ENCODE results near the gene DHFR. TPM values are rescaled to one million over a fixed set of nuclear protein-coding genes. Genes with fewer than 3 reads are reported as not detected.

DHFR gene
- total RNA-seq, 1 experiment from 2014 or later: 13.0 TPM

DNA sequence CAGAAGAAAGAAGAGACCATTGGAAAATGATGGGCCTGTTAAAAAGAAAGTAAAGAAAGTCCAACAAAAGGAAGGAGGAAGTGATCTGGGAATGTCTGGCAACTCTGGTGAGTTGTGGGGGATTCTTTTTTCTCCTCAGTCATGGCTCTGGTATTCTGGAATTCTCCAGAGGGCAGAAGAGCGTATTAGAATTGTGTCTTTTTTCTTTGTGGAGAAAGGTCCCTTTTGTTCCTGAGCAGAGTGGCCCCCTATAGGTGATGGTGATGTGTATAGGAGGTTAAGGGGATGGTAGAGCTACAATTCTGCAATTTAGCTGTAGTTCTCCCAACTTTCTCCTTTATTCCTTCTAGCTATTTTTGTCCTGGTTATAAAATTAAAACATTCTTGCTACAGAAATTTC lies 1.6 kb upstream of the DHFR start:
- peak overlapping the region; percentile 96 for H3K4me3 Mint-ChIP-seq (ENCODE audit: unreplicated experiment)
- TF ChIP-seq, protein P1, sequence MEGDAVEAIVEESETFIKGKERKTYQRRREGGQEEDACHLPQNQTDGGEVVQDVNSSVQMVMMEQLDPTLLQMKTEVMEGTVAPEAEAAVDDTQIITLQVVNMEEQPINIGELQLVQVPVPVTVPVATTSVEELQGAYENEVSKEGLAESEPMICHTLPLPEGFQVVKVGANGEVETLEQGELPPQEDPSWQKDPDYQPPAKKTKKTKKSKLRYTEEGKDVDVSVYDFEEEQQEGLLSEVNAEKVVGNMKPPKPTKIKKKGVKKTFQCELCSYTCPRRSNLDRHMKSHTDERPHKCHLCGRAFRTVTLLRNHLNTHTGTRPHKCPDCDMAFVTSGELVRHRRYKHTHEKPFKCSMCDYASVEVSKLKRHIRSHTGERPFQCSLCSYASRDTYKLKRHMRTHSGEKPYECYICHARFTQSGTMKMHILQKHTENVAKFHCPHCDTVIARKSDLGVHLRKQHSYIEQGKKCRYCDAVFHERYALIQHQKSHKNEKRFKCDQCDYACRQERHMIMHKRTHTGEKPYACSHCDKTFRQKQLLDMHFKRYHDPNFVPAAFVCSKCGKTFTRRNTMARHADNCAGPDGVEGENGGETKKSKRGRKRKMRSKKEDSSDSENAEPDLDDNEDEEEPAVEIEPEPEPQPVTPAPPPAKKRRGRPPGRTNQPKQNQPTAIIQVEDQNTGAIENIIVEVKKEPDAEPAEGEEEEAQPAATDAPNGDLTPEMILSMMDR (IDR thresholded peaks at IDR 0.05; ENCODE audit: unreplicated experiment): no peak
- H3K36me3 Mint-ChIP-seq (ENCODE audit: insufficient read depth, unreplicated experiment): peaks cover 50% of the 10 kb centered on the region
- H3K4me1 Mint-ChIP-seq (ENCODE audit: insufficient read depth, unreplicated experiment): peaks cover 25% of the 10 kb centered on the region
- H3K27ac Mint-ChIP-seq (ENCODE audit: low read depth, unreplicated experiment): no peak overlapping the region
- POLR2A ChIA-PET: interaction anchor here (0.7 to 2.4 kb wide), 7 partner anchors 9 to 247 kb away, joined by 3 to 11 read pairs (median 6); partner anchors contain the start of gene FAM151B
- BruUV-seq (replicated peaks): no TSS peak
- intact Hi-C loops (cut with micrococcal nuclease): loop anchor here (10.0 kb wide), 1 partner anchor 252 kb away; the partner anchor contains the start of gene ZFYVE16
- no peaks in the 10 kb centered on the region for H3K9me3 Mint-ChIP-seq (ENCODE audit: unreplicated experiment)
- CTCF ChIA-PET: interaction anchor here (1.2 to 2.2 kb wide), 4 partner anchors 13 to 204 kb away, joined by 5 to 12 read pairs (median 8); no protein-coding TSS in a partner anchor
- DNase-seq (ENCODE audit: unreplicated experiment): no peak
- no peaks in the 10 kb centered on the region for H3K27me3 Mint-ChIP-seq (ENCODE audit: insufficient read depth, unreplicated experiment)

DNA sequence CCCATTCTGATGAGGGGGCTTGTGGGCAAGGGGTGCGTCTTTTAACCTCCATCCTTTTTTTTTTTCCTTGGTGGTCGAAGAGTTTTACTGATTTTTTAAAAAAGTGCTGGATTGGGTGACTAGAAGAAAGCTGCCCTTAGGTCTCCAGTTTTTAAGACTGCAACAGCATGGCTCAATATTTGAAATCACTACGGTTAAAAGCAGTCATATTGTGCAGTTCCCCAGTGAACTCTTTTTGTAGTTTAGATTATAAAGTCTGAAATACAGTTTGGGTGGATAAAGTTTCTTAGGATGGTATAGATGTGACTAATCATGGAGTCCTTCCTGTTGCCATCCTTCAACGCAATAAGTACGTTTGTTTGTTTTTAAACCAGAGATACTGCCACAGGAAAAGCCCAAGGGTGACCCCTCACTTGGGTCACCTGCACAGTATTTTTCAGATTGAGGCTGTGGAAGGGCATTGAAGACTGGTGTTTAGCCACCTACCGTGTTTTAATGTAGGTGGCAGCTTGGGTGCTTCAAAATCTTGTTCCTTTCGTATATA lies 520 bp upstream of the DHFR start:
- intact Hi-C loops (cut with micrococcal nuclease): loop anchor here (2.0 to 10.0 kb wide), 2 partner anchors 167 to 251 kb away; partner anchors contain the start of genes FAM151B and ZFYVE16
- H3K4me3 Mint-ChIP-seq (ENCODE audit: unreplicated experiment): peak overlapping the region; percentile 96
- TF ChIP-seq, protein P1 (IDR thresholded peaks at IDR 0.05; ENCODE audit: unreplicated experiment): no peak
- CTCF ChIA-PET: interaction anchor here (2.2 kb wide), 2 partner anchors 14 to 17 kb away, joined by 10 to 12 read pairs; no protein-coding TSS in a partner anchor
- peak; percentile 6 for DNase-seq (ENCODE audit: unreplicated experiment)
- no peaks in the 10 kb centered on the region for H3K9me3 Mint-ChIP-seq (ENCODE audit: unreplicated experiment)
- peak overlapping the region; percentile 81 for H3K27ac Mint-ChIP-seq (ENCODE audit: low read depth, unreplicated experiment)
- TSS peak; percentile 89 for BruUV-seq (replicated peaks)
- no peaks in the 10 kb centered on the region for H3K27me3 Mint-ChIP-seq (ENCODE audit: insufficient read depth, unreplicated experiment)
- peaks cover 25% of the 10 kb centered on the region for H3K4me1 Mint-ChIP-seq (ENCODE audit: insufficient read depth, unreplicated experiment)
- peaks cover 39% of the 10 kb centered on the region for H3K36me3 Mint-ChIP-seq (ENCODE audit: insufficient read depth, unreplicated experiment)
- POLR2A ChIA-PET: interaction anchor here (0.5 to 2.4 kb wide), 12 partner anchors 9 to 1031 kb away, joined by 3 to 11 read pairs (median 4); partner anchors contain the start of genes FAM151B and ZFYVE16

DNA sequence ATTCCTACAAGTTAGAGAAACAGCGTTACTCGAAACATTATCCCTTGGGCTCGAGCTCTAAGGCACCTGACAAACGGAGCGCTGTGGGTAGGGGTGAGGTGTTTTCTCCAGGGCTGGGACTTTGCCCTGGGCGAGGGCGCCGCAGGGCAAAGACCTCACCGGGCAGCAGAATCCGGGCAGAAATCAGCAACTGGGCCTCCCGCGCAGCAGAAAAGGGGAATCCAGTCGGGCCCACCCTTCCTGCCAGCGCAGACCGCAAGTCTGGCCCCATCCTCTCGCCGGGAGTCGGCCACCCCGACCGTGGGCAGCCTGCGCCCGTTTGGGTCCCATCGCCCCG lies 761 bp downstream of the DHFR start:
- BruUV-seq (replicated peaks): TSS peak; percentile 61
- H3K27ac Mint-ChIP-seq (ENCODE audit: low read depth, unreplicated experiment): peak overlapping the region; percentile 24
- no peaks in the 10 kb centered on the region for H3K9me3 Mint-ChIP-seq (ENCODE audit: unreplicated experiment)
- peak; percentile 18 for DNase-seq (ENCODE audit: unreplicated experiment)
- TF ChIP-seq, protein P1 (IDR thresholded peaks at IDR 0.05; ENCODE audit: unreplicated experiment): no peak
- peaks cover 17% of the 10 kb centered on the region for H3K4me1 Mint-ChIP-seq (ENCODE audit: insufficient read depth, unreplicated experiment)
- intact Hi-C loops (cut with micrococcal nuclease): loop anchor here (2.0 to 10.0 kb wide), 2 partner anchors 165 to 249 kb away; partner anchors contain the start of genes FAM151B and ZFYVE16
- H3K36me3 Mint-ChIP-seq (ENCODE audit: insufficient read depth, unreplicated experiment): peaks cover 26% of the 10 kb centered on the region
- no peaks in the 10 kb centered on the region for H3K27me3 Mint-ChIP-seq (ENCODE audit: insufficient read depth, unreplicated experiment)
- CTCF ChIA-PET: interaction anchor here (0.7 kb wide), 1 partner anchor 21 kb away, joined by 3 read pairs; no protein-coding TSS in a partner anchor
- POLR2A ChIA-PET: interaction anchor here (0.6 to 2.4 kb wide), 2 partner anchors 166 to 556 kb away, joined by 3 to 11 read pairs; partner anchors contain the start of gene FAM151B
- peak overlapping the region; percentile 96 for H3K4me3 Mint-ChIP-seq (ENCODE audit: unreplicated experiment)

DNA sequence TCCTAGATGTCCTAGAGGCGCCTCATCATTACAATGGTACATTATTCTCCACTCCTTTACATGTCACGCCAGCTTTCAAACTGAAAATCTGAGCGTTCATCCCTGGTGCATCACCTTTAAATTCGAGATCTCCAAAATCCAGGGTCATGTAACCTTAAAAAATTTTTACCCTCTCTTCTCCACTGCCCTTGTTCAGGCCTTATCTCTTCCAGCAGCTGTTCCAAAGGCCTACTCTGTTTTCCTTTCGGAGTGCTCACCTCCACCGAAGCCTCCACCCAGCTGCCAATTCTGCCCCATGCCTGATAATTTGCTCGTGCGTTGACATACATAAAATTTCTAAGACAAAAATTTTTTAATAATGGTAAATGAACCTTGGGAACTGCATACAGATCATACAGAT lies 1.3 kb downstream of the DHFR start:
- no peaks in the 10 kb centered on the region for H3K9me3 Mint-ChIP-seq (ENCODE audit: unreplicated experiment)
- peaks cover 16% of the 10 kb centered on the region for H3K4me1 Mint-ChIP-seq (ENCODE audit: insufficient read depth, unreplicated experiment)
- no TSS peak for BruUV-seq (replicated peaks)
- H3K36me3 Mint-ChIP-seq (ENCODE audit: insufficient read depth, unreplicated experiment): peaks cover 24% of the 10 kb centered on the region
- intact Hi-C loops (cut with micrococcal nuclease): loop anchor here (10.0 kb wide), 1 partner anchor 249 kb away; the partner anchor contains the start of gene ZFYVE16
- peak overlapping the region; percentile 96 for H3K4me3 Mint-ChIP-seq (ENCODE audit: unreplicated experiment)
- TF ChIP-seq, protein P1 (IDR thresholded peaks at IDR 0.05; ENCODE audit: unreplicated experiment): no peak
- H3K27me3 Mint-ChIP-seq (ENCODE audit: insufficient read depth, unreplicated experiment): no peaks in the 10 kb centered on the region
- CTCF ChIA-PET: interaction anchor here (0.7 kb wide), 1 partner anchor 20 kb away, joined by 3 read pairs; no protein-coding TSS in a partner anchor
- H3K27ac Mint-ChIP-seq (ENCODE audit: low read depth, unreplicated experiment): peak overlapping the region; percentile 24
- POLR2A ChIA-PET: interaction anchor here (0.6 kb wide), 1 partner anchor 556 kb away, joined by 3 read pairs; no protein-coding TSS in a partner anchor
- no peak for DNase-seq (ENCODE audit: unreplicated experiment)
